HAP-1 (cell line): ENCODE results near the gene MZB1.

Source experiments
- DNase-seq, 2 experiments: peaks; one replicate each; pipeline ENCODE4 v3.0.0-alpha.2; 2016 to 2020; ENCODE audit warnings: low spot score in 2 of 2
- H3K27me3 ChIP-seq: fragments of 250-450 bp; sonication (Bioruptor Pico); 2 replicates; pipeline ENCODE4 v1.5.1; 2020; ENCODE audit warnings: low read depth, mild to moderate bottlenecking, moderate library complexity
- H3K36me3 ChIP-seq: fragments of 250-450 bp; sonication (Bioruptor Pico); replicated peaks from 2 replicates; pipeline ENCODE4 v1.5.1; 2020; ENCODE audit warnings: mild to moderate bottlenecking
- H3K4me1 ChIP-seq: fragments of 250-450 bp; sonication (Bioruptor Pico); 2 replicates; pipeline ENCODE4 v1.5.1; 2020; ENCODE audit warnings: mild to moderate bottlenecking
- H3K4me3 ChIP-seq: fragments of 250-450 bp; sonication (Bioruptor Pico); 2 replicates; pipeline ENCODE4 v1.5.1; 2020; ENCODE audit warnings: mild to moderate bottlenecking, moderate library complexity
- H3K9me3 ChIP-seq: fragments of 250-450 bp; sonication (Bioruptor Pico); 2 replicates; pipeline ENCODE4 v1.5.1; 2020; ENCODE audit warnings: mild to moderate bottlenecking, moderate library complexity
- in situ Hi-C: fragments of 300-500 bp; cut with MboI; formaldehyde crosslinking; loops from 3 replicates; pipeline ENCODE4 v1.14.3; 2020; ENCODE audit warnings: low sequenced_read_pairs, inconsistent platforms, mixed read lengths

Gene MZB1

GRCh38 chr5:139383275-139383992 lies 6.3 kb downstream of the MZB1 start, which contains the start of gene SLC23A1:
TSS of gene SLC23A1 (minus strand) at chr5:139383297. CDS start at chr5:139383253, 44 bp downstream.
- no peak for DNase-seq
- H3K9me3 ChIP-seq = no peaks in the 10 kb centered on the region
- in situ Hi-C loops = no loop called here
- H3K27me3 ChIP-seq = no peaks in the 10 kb centered on the region
- H3K4me3 ChIP-seq = no peak within 1 kb of the TSS
- no peaks in the 10 kb centered on the region for H3K36me3 ChIP-seq
- no peaks in the 10 kb centered on the region for H3K4me1 ChIP-seq

GRCh38 chr5:139382807-139383206 lies 6.9 kb downstream of the MZB1 start:
- Histone ChIP-seq H3K4me3 (no peak overlapping the region), H3K27me3 (no peaks in the 10 kb centered on the region), H3K36me3 (no peaks in the 10 kb centered on the region), H3K9me3 (no peaks in the 10 kb centered on the region), H3K4me1 (no peaks in the 10 kb centered on the region)
- in situ Hi-C loops = no loop called here
- no peak for DNase-seq

- no peak for DNase-seq
- Histone ChIP-seq H3K4me1 (no peaks in the 10 kb centered on the region), H3K9me3 (no peaks in the 10 kb centered on the region), H3K4me3 (no peak overlapping the region), H3K27me3 (no peaks in the 10 kb centered on the region), H3K36me3 (no peaks in the 10 kb centered on the region)
- in situ Hi-C loops = no loop called here
These were observed 7.6 kb downstream of the MZB1 start for GRCh38 chr5:139381837-139382761.

GRCh38 chr5:139379626-139380449 lies 9.9 kb downstream of the MZB1 start:
- in situ Hi-C loops = no loop called here
- Histone ChIP-seq H3K4me3 (no peak overlapping the region), H3K27me3 (no peaks in the 10 kb centered on the region), H3K36me3 (no peaks in the 10 kb centered on the region), H3K4me1 (no peaks in the 10 kb centered on the region), H3K9me3 (no peaks in the 10 kb centered on the region)
- no peak for DNase-seq

GRCh38 chr5:139378941-139379361 lies 10.8 kb downstream of the MZB1 start:
- in situ Hi-C loops = no loop called here
- Histone ChIP-seq H3K36me3 (no peaks in the 10 kb centered on the region), H3K9me3 (no peaks in the 10 kb centered on the region), H3K4me1 (no peaks in the 10 kb centered on the region), H3K27me3 (no peaks in the 10 kb centered on the region), H3K4me3 (no peak overlapping the region)
- no peak for DNase-seq

GRCh38 chr5:139378101-139378825 lies 11.4 kb downstream of the MZB1 start:
- no peaks in the 10 kb centered on the region; the same call in 1 of the 2 replicates for H3K36me3 ChIP-seq
- H3K27me3 ChIP-seq = no peaks in the 10 kb centered on the region
- in situ Hi-C loops = no loop called here
- H3K4me3 ChIP-seq = no peak overlapping the region
- DNase-seq = no peak
- H3K4me1 ChIP-seq = no peaks in the 10 kb centered on the region
- H3K9me3 ChIP-seq = no peaks in the 10 kb centered on the region

GRCh38 chr5:139377226-139377625 lies 12.5 kb downstream of the MZB1 start:
- Histone ChIP-seq H3K27me3 (no peaks in the 10 kb centered on the region), H3K4me3 (no peak overlapping the region), H3K9me3 (no peaks in the 10 kb centered on the region), H3K36me3 (peaks cover 1% of the 10 kb centered on the region), H3K4me1 (no peaks in the 10 kb centered on the region)
- DNase-seq = no peak
- in situ Hi-C loops = no loop called here

- H3K9me3 ChIP-seq = no peaks in the 10 kb centered on the region
- no peak for DNase-seq
- H3K36me3 ChIP-seq = peaks cover 10% of the 10 kb centered on the region
- H3K27me3 ChIP-seq = no peaks in the 10 kb centered on the region
- no peaks in the 10 kb centered on the region for H3K4me1 ChIP-seq
- H3K4me3 ChIP-seq = no peak overlapping the region
- in situ Hi-C loops = no loop called here
These were observed 13.3 kb downstream of the MZB1 start for GRCh38 chr5:139376364-139376763.

- Histone ChIP-seq H3K9me3 (no peaks in the 10 kb centered on the region), H3K4me3 (no peak overlapping the region), H3K27me3 (no peaks in the 10 kb centered on the region), H3K36me3 (peaks cover 21% of the 10 kb centered on the region), H3K4me1 (no peaks in the 10 kb centered on the region)
- DNase-seq = no peak
- in situ Hi-C loops = no loop called here
These were observed 14.8 kb downstream of the MZB1 start for GRCh38 chr5:139374909-139375308.

- no peaks in the 10 kb centered on the region for H3K9me3 ChIP-seq
- DNase-seq = no peak
- H3K36me3 ChIP-seq = peaks cover 43% of the 10 kb centered on the region
- no peaks in the 10 kb centered on the region for H3K27me3 ChIP-seq
- no peaks in the 10 kb centered on the region for H3K4me1 ChIP-seq
- in situ Hi-C loops = no loop called here
- no peak overlapping the region for H3K4me3 ChIP-seq
These were observed 18.0 kb downstream of the MZB1 start for GRCh38 chr5:139371482-139372435.

- H3K4me1 ChIP-seq = no peaks in the 10 kb centered on the region
- peaks cover 65% of the 10 kb centered on the region for H3K36me3 ChIP-seq
- in situ Hi-C loops = no loop called here
- no peaks in the 10 kb centered on the region for H3K27me3 ChIP-seq
- no peak overlapping the region for H3K4me3 ChIP-seq
- no peaks in the 10 kb centered on the region for H3K9me3 ChIP-seq
- no peak for DNase-seq
These were observed 20.5 kb downstream of the MZB1 start for GRCh38 chr5:139369181-139369580.

- Histone ChIP-seq H3K4me1 (no peaks in the 10 kb centered on the region), H3K36me3 (peaks cover 71% of the 10 kb centered on the region), H3K27me3 (no peaks in the 10 kb centered on the region), H3K4me3 (no peak overlapping the region), H3K9me3 (no peaks in the 10 kb centered on the region)
- no peak for DNase-seq
- in situ Hi-C loops = no loop called here
These were observed 21.1 kb downstream of the MZB1 start for GRCh38 chr5:139368613-139369012.
